HepG2 (cell line): ENCODE measurements around the gene P2RX5. TPM values are rescaled to one million over a fixed set of nuclear protein-coding genes. Genes with fewer than 3 reads are reported as not detected.

Experiments used
- AGO1 ChIP-seq: fragments of 200-400 bp; formaldehyde crosslinking; IDR thresholded peaks from 2 replicates; pipeline ENCODE4 v1.6.1; 2017; ENCODE audit warnings: mild to moderate bottlenecking, low read depth, low read length, moderate library complexity; ENCODE audit not compliant: poor library complexity, severe bottlenecking
- ARID5B ChIP-seq: IDR thresholded peaks from 2 replicates; pipeline ENCODE4 v1.4.0; 2020; ENCODE audit warnings: mild to moderate bottlenecking, missing genetic modification reagents
- ETV5 ChIP-seq: IDR thresholded peaks from 2 replicates; pipeline ENCODE4 v1.6.1; 2018; ENCODE audit warnings: missing biosample characterization, missing genetic modification reagents, inconsistent platforms, borderline replicate concordance
- ETV6 ChIP-seq: sonication (generic); formaldehyde crosslinking; conservative IDR thresholded peaks from 2 replicates; pipeline ENCODE4 v1.4.0; 2020; ENCODE audit warnings: missing genetic modification reagents
- FOXA3 ChIP-seq: IDR thresholded peaks from 2 replicates; pipeline ENCODE4 v1.6.1; 2016; ENCODE audit warnings: missing genetic modification reagents, missing compliant biosample characterization
- GATA4 ChIP-seq: sonication (generic); IDR thresholded peaks from 2 replicates; pipeline ENCODE4 v1.6.1; 2016; ENCODE audit warnings: antibody characterized with exemption, low read depth, borderline replicate concordance
- HCFC1 ChIP-seq: fragments of 150-350 bp; IDR thresholded peaks from 2 replicates; pipeline ENCODE4 v1.6.1; 2014; ENCODE audit warnings: low read depth, low read length
- HMGXB4 ChIP-seq, 2 experiments: sonication (generic) in 1 of 2; formaldehyde crosslinking in 1 of 2; IDR thresholded peaks; 2 replicates each; pipeline versions ENCODE4 v1.4.0 to v1.6.1; 2018 to 2020; ENCODE audit warnings: missing genetic modification reagents in 2 of 2, borderline replicate concordance in 1 of 2, low read depth in 1 of 2, mild to moderate bottlenecking in 1 of 2, missing biosample characterization in 1 of 2
- KAT2B ChIP-seq: fragments of 150-350 bp; IDR thresholded peaks from 2 replicates; pipeline ENCODE4 v1.6.1; 2014; ENCODE audit warnings: low read depth, low read length, borderline replicate concordance
- KDM1A ChIP-seq: IDR thresholded peaks from 2 replicates; pipeline ENCODE4 v1.6.1; 2016; ENCODE audit warnings: missing compliant biosample characterization
- KDM2A ChIP-seq: sonication (generic); formaldehyde crosslinking; IDR thresholded peaks from 2 replicates; pipeline ENCODE4 v1.4.0; 2020; ENCODE audit warnings: low read depth, missing genetic modification reagents, borderline replicate concordance
- KLF9 ChIP-seq: IDR thresholded peaks from 2 replicates; pipeline ENCODE4 v1.6.1; 2016; ENCODE audit warnings: low read depth
- MTF1 ChIP-seq: sonication (generic); formaldehyde crosslinking; IDR thresholded peaks from 2 replicates; pipeline ENCODE4 v1.5.0; 2020; ENCODE audit warnings: missing genetic modification reagents
- NFE2L2 ChIP-seq: fragments of 150-350 bp; IDR thresholded peaks from 2 replicates; pipeline ENCODE4 v1.6.1; 2014; ENCODE audit warnings: low read length
- SMAD3 ChIP-seq: sonication (generic); formaldehyde crosslinking; IDR thresholded peaks from 2 replicates; pipeline ENCODE4 v1.4.0; 2020; ENCODE audit warnings: missing genetic modification reagents
- SMYD3 ChIP-seq: sonication (generic); formaldehyde crosslinking; IDR thresholded peaks from 2 replicates; pipeline ENCODE4 v1.8.1; 2023; ENCODE audit warnings: mild to moderate bottlenecking, missing genetic modification reagents
- TFAP4 ChIP-seq: sonication (generic); IDR thresholded peaks from 2 replicates; pipeline ENCODE4 v1.6.1; 2016; ENCODE audit warnings: low read depth, borderline replicate concordance
- ZNF335 ChIP-seq: sonication (generic); formaldehyde crosslinking; IDR thresholded peaks from 2 replicates; pipeline ENCODE4 v1.4.0; 2020; ENCODE audit warnings: missing genetic modification reagents
- ZNF432 ChIP-seq: sonication (generic); formaldehyde crosslinking; IDR thresholded peaks from 2 replicates; pipeline ENCODE4 v1.5.0; 2020; ENCODE audit warnings: missing genetic modification reagents, mild to moderate bottlenecking, borderline replicate concordance
- ZNF552 ChIP-seq: sonication (generic); formaldehyde crosslinking; IDR thresholded peaks from 2 replicates; pipeline ENCODE4 v1.9.0; 2022; ENCODE audit warnings: missing genetic modification reagents, mild to moderate bottlenecking, borderline replicate concordance
- ZNF704 ChIP-seq: sonication (generic); formaldehyde crosslinking; IDR thresholded peaks from 2 replicates; pipeline ENCODE4 v1.8.1; 2023; ENCODE audit warnings: mild to moderate bottlenecking, inconsistent platforms, moderate library complexity, missing genetic modification reagents, borderline replicate concordance
- ZNF746 ChIP-seq: sonication (generic); formaldehyde crosslinking; IDR thresholded peaks from 2 replicates; pipeline ENCODE4 v1.8.0; 2022; ENCODE audit warnings: mild to moderate bottlenecking, missing genetic modification reagents
- ZSCAN30 ChIP-seq: sonication (generic); formaldehyde crosslinking; IDR thresholded peaks from 2 replicates; pipeline ENCODE4 v1.5.0; 2020; ENCODE audit warnings: mild to moderate bottlenecking, missing genetic modification reagents
- polyA plus RNA-seq, 8 experiments: library from polyadenylated mRNA; depleted of rRNA in 3 of 8; stranded (reverse) in 7 of 8; unstranded in 1 of 8; fragments of >200 nt; fragmentation: Illumina TruSeq in 4 of 8; extraction: Trizol in 4 of 8; gene quantifications; 2 replicates each; pipeline versions ENCODE4 v1.2.1 to v1.2.3, GENCODE V29; 2011 to 2016; ENCODE audit warnings: low read depth in 4 of 8, missing spikeins in 1 of 8, mixed read lengths in 1 of 8; ENCODE audit not compliant: insufficient read depth in 1 of 8
- total RNA-seq, 5 experiments: library from RNA; depleted of rRNA; stranded (reverse); fragments of >200 nt; fragmentation: Illumina TruSeq; extraction: Trizol; gene quantifications; 2 replicates each; pipeline ENCODE4 v1.2.3, GENCODE V29; 2016; ENCODE audit warnings: low read depth in 1 of 5

The P2RX5 gene
- total and polyA plus RNA-seq, 2 of the 13 experiments (the other 11 are each of a cell fraction or from before 2014, with no cell fraction given), result 0.95 to 1.7 TPM

GRCh38 chr17:3647769-3648555 lies 48.0 kb downstream of the P2RX5 start (continued):
- TF ChIP-seq ZNF704, result no peak
- TF ChIP-seq GATA4, result no peak
- no peak for TF ChIP-seq ZNF432 (CRISPR knock-in tag)
- no peak for TF ChIP-seq ZNF552 (CRISPR knock-in tag)
- TF ChIP-seq FOXA3, result no peak
- TF ChIP-seq SMYD3 (CRISPR knock-in tag), result no peak
- TF ChIP-seq KLF9, result no peak
- no peak for TF ChIP-seq TFAP4
- no peak for TF ChIP-seq MTF1 (CRISPR knock-in tag)
- TF ChIP-seq HCFC1, result no peak
- TF ChIP-seq ZNF746 (CRISPR knock-in tag), result no peak
- no peak for TF ChIP-seq KAT2B
- peak; percentile 35; the same call in 1 of the 2 replicates for TF ChIP-seq KDM2A
- no peak for TF ChIP-seq AGO1
- no peak for TF ChIP-seq ETV6 (CRISPR knock-in tag)
- no peak for TF ChIP-seq NFE2L2
- TF ChIP-seq ARID5B (CRISPR knock-in tag), result no peak
- no peak for TF ChIP-seq SMAD3 (CRISPR knock-in tag)
- no peak for TF ChIP-seq KDM1A (CRISPR knock-in tag)
- 0 out of 4 replicates have a peak, but pooled peaks of 1 of the 2 experiments have one; percentile 37 for TF ChIP-seq HMGXB4 (CRISPR knock-in tag; IDR thresholded peaks at IDR 0.05; ENCODE audit: borderline replicate concordance in 1 of 2, low read depth in 1 of 2)
- no peak for TF ChIP-seq ZSCAN30
- no peak for TF ChIP-seq ZNF335 (CRISPR knock-in tag)
- no peak for TF ChIP-seq ETV5 (CRISPR knock-in tag)
